Activated CD8-positive, alpha-beta T cell treated with anti-CD3 and anti-CD28 coated beads, Interleukin-2, amount 10 ng/mL, durations not matched to agents 7 days and 5 days (primary cell): ENCODE results near the gene TNFRSF17. TPM values are rescaled to one million over a fixed set of nuclear protein-coding genes. Genes with fewer than 3 reads are reported as not detected.
"Not testable (repeated sequence)": the region's sequence is repeated elsewhere in the genome, so short reads cannot be mapped to it uniquely, and the experiment has no call there.

Source experiments
- ATAC-seq: fragments of 150-1000 bp; cut with Tn5 transposase; one replicate; pipeline ENCODE4 v1.10.0; 2021; ENCODE audit warnings: moderate library complexity
- CTCF ChIA-PET: fragments of 350-600 bp; sonication (Branson Sonifier 250); formaldehyde crosslinking; loops from one replicate; lab custom pipeline; 2021; ENCODE audit warnings: antibody characterized with exemption; lab: Charles Lee
- POLR2A ChIA-PET: fragments of 350-600 bp; sonication (Branson Sonifier 250); formaldehyde crosslinking; loops from one replicate; lab custom pipeline; 2021; ENCODE audit warnings: antibody characterized with exemption; lab: Charles Lee
- DNase-seq: peaks from one replicate; pipeline ENCODE4 v3.0.0-alpha.2; 2020
- H3K27ac Mint-ChIP-seq: one replicate; pipeline ENCODE4 v1.8.0; 2021; ENCODE audit warnings: mild to moderate bottlenecking, mixed read lengths
- H3K27me3 Mint-ChIP-seq: one replicate; pipeline ENCODE4 v1.8.0; 2021; ENCODE audit warnings: low read depth, mixed read lengths
- H3K36me3 Mint-ChIP-seq: one replicate; pipeline ENCODE4 v1.8.0; 2021; ENCODE audit warnings: low read depth, mixed read lengths
- H3K4me1 Mint-ChIP-seq: one replicate; pipeline ENCODE4 v1.8.0; 2021; ENCODE audit warnings: low read depth, mixed read lengths
- H3K4me3 Mint-ChIP-seq: one replicate; pipeline ENCODE4 v1.8.0; 2021; ENCODE audit warnings: mild to moderate bottlenecking, mixed read lengths
- H3K9me3 Mint-ChIP-seq: one replicate; pipeline ENCODE4 v1.8.0; 2022; ENCODE audit warnings: mixed read lengths; ENCODE audit not compliant: insufficient read depth
- total RNA-seq, 2 experiments: library from RNA; stranded (reverse); gene quantifications; one replicate each; pipeline ENCODE4 v1.2.3, GENCODE V29; 2021

Gene TNFRSF17
- not detected for total RNA-seq

DNA sequence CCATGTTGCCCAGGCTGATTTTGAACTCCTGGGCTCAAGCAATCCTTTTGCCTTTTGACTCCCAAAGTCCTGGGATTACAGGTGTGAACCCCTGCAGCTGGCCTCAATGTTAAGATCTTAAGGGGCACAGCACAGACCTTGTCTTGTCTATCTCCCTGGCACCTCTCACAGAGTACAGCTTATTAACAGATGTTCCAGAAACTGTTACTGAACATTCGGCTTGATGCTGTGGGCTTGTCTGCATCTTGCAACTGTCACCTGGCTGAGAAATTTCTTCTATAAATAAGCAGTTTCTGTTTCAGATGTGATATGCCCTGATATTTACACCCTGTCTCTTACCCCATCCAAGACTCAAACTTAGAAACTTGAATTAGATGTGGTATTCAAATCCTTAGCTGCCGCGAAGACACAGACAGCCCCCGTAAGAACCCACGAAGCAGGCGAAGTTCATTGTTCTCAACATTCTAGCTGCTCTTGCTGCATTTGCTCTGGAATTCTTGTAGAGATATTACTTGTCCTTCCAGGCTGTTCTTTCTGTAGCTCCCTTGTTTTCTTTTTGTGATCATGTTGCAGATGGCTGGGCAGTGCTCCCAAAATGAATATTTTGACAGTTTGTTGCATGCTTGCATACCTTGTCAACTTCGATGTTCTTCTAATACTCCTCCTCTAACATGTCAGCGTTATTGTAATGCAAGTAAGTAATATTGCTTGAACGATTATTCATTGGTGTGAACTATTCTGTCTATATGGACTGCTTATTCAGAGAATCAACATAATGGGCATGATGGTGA lies at the start of gene TNFRSF17:
Gene TNFRSF17 (plus strand): TSS at position 450 of the 791 bp plus-strand sequence. CDS start 115 bp downstream, at position 565.
- Mint-ChIP-seq H3K4me1 (no peaks in the 10 kb centered on the region), H3K9me3 (no peaks in the 10 kb centered on the region), H3K27ac (no peak within 1 kb of the TSS), H3K36me3 (no peaks in the 10 kb centered on the region), H3K27me3 (peaks cover 3% of the 10 kb centered on the region), H3K4me3 (no peak within 1 kb of the TSS)
- DNase-seq (no peak), ATAC-seq (no peak)
- ChIA-PET POLR2A (interaction anchor here (1.5 kb wide), 1 partner anchor 99 kb away, joined by 3 read pairs; no protein-coding TSS in a partner anchor), CTCF (interaction anchor here (2.1 kb wide), 1 partner anchor 103 kb away, joined by 10 read pairs; no protein-coding TSS in a partner anchor)

DNA sequence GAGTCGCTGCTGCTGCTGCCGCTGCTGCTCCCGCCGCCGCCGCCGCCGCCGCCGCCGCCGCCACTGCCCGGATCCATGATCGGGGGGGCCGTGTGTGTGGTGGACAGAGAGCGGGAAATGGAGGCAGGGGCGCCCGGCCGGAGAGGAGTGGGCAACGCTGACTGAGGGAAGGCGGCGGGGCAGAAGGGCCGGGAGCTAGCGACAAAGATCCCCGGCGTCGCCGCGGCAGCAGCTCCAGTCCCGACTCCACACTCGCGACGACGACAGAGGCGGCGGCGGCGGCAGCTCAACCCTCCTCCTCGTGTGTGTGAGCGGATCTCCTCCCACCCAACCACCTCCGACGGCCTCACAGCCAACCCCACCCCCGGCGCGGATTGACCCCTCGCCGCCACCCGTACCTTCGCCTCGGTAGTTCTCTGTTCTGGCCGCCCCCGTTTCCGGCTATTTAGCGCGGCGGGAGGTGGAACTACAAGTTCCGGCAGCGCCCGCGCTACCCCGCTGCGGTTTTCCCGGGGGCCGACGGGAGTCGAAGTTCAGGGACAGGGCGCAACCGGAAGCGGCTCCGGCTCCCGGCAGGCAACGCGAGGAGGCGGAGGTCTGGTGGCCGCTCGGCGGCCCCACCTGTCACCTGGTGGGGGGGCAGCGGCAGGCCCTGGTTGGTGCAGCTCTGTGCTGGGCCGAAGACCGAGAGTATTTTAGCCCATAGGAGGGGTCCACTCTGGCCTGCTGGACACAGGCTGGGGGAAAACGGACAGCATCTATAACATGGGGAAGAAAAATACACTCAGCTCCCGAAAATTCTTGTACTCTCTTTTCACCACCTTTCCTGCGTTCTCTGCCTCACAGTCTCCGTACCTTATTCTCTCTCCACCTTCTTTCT lies 49.1 kb upstream of the TNFRSF17 start, which contains the start of gene GSPT1:
Gene GSPT1 (minus strand): TSS at position 313 of the 880 bp plus-strand sequence. CDS start 236 bp downstream, at position 77.
- DNase-seq (peak; percentile 100), ATAC-seq (peak; percentile 96)
- CTCF ChIA-PET = interaction anchor here (0.6 kb wide), 1 partner anchor 164 kb away, joined by 3 read pairs; no protein-coding TSS in a partner anchor
- Mint-ChIP-seq H3K27ac (peak within 1 kb of the TSS; percentile 94), H3K9me3 (no peaks in the 10 kb centered on the region), H3K4me3 (peak within 1 kb of the TSS; percentile 87), H3K36me3 (peaks cover 24% of the 10 kb centered on the region), H3K27me3 (peaks cover 11% of the 10 kb centered on the region), H3K4me1 (peaks cover 34% of the 10 kb centered on the region)
- POLR2A ChIA-PET = interaction anchor here (0.7 to 1.6 kb wide), 7 partner anchors 61 to 174 kb away, joined by 3 to 7 read pairs (median 3); partner anchors contain the start of genes SNX29 and TXNDC11

DNA sequence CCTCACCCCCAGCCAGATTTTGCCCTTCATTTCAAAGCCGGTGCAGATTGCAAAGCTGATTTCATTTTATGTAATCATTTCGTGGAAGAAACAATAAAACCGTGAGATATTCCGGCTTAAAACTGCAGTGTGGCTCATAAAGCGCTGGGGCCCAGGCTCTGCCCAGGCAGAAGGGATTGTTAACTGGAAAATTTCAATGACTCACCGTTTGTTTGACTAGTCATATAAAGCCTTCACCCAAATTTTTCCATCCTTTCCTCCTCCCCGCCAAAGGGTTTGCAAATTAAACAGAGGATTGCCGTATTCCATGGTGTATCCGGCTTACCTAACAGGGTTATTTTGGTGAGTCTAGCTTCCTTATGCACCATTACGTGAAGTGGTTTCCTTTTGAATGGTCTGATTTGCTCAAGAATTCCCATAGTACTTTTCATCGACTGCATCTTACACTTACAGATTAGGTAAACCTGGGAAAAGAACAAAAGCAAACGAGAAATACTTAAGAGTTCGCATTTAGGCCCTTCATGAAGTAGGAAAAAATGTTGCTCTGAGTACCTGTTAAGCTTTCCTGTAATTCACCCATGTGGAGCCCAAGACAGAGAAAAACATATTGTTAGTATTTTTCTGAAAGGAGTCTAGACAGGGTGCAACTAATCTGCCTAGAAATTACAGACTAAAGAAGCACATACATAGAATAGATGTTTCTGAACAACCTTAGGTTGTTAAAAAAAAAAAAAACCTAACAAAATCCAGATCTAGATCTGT lies 48.3 kb upstream of the TNFRSF17 start:
- Mint-ChIP-seq H3K9me3 (no peaks in the 10 kb centered on the region), H3K27me3 (peaks cover 11% of the 10 kb centered on the region), H3K4me1 (peaks cover 30% of the 10 kb centered on the region), H3K4me3 (peak overlapping the region; percentile 86), H3K27ac (peak overlapping the region; percentile 94), H3K36me3 (peaks cover 24% of the 10 kb centered on the region)
- ChIA-PET POLR2A (interaction anchor here (0.8 to 1.6 kb wide), 4 partner anchors 60 to 175 kb away, joined by 3 to 7 read pairs (median 4); partner anchors contain the start of genes SNX29 and TXNDC11), CTCF (interaction anchor here (0.6 kb wide), 1 partner anchor 151 kb away, joined by 3 read pairs; no protein-coding TSS in a partner anchor)
- ATAC-seq = no peak
- no peak for DNase-seq

DNA sequence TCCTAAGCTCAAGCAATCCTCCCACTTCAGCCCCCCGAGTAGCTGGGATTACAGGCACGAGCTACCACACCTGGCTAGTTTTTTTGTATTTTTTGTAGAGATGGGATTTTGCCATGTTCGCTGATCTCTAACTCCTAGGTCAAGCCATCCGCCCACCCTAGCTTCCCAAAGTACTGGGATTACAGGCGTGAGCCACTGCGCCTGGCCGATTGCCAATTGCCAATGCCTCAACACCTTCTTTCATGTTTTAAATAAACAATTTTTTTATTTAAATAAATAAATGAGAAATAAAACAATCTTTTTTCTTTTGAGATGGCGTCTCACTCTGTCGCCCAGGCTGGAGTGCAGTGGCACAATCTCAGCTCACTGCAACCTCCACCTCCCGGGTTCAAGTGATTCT lies 41.0 kb upstream of the TNFRSF17 start:
- H3K9me3 Mint-ChIP-seq, H3K27me3 Mint-ChIP-seq, H3K36me3 Mint-ChIP-seq, DNase-seq, POLR2A ChIA-PET, H3K27ac Mint-ChIP-seq, CTCF ChIA-PET, H3K4me3 Mint-ChIP-seq, ATAC-seq, H3K4me1 Mint-ChIP-seq: not testable (repeated sequence)

- DNase-seq, CTCF ChIA-PET, H3K4me1 Mint-ChIP-seq, H3K9me3 Mint-ChIP-seq, H3K36me3 Mint-ChIP-seq, H3K27me3 Mint-ChIP-seq, H3K4me3 Mint-ChIP-seq, H3K27ac Mint-ChIP-seq, ATAC-seq, POLR2A ChIA-PET: not testable (repeated sequence)
Observed at GRCh38 chr16:11927350-11927749, 37.7 kb upstream of the TNFRSF17 start.

DNA sequence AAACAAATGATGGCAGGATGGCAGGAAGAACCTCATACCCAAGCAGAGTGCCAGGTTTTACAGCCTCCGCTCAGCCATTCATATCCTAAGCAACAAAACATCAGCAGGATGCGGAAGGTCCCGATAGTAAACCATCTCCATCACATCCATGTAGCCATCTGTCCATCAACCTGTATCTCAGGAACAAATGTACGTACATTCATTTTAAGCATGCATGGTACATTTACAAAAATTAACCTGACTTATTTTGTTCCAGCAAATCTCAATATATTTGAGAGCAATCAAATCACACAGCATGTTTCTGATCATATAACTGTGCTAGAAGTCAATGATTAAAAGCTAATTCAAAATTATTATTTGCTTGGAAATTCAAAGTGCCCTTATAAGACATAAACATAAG lies 23.1 kb upstream of the TNFRSF17 start, which contains the start of gene NPIPB2:
Gene NPIPB2 (minus strand): TSS at position 101 of the 400 bp plus-strand sequence. CDS start 0 bp downstream, at position 101.
- H3K4me3 Mint-ChIP-seq, CTCF ChIA-PET, H3K27me3 Mint-ChIP-seq, ATAC-seq, POLR2A ChIA-PET, DNase-seq, H3K27ac Mint-ChIP-seq, H3K36me3 Mint-ChIP-seq, H3K4me1 Mint-ChIP-seq, H3K9me3 Mint-ChIP-seq: not testable (repeated sequence)

DNA sequence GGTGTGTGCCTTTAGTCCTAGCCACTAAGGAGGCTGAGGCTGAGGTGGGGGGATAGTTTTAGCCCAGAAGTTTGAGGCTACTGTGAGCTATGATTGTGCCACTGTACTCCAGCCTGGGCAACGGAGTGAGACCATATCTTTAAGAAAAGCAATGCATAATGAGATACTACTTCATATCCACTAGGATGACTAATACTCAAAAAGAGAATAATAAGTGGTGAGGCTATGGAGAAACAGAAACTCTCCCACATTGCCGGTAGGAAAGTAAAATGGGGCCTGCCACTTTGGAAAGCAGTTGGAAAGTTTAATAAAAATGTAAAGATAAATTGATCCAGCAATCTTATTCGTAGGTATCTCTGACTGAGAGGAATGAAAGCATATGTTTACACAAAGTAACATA lies 18.6 kb upstream of the TNFRSF17 start:
- Mint-ChIP-seq H3K27me3 (no peaks in the 10 kb centered on the region), H3K27ac (no peak overlapping the region), H3K9me3 (no peaks in the 10 kb centered on the region), H3K4me3 (no peak overlapping the region), H3K36me3 (no peaks in the 10 kb centered on the region), H3K4me1 (no peaks in the 10 kb centered on the region)
- no peak for DNase-seq
- no peak for ATAC-seq
- ChIA-PET CTCF (interaction anchor here (3.4 kb wide), 1 partner anchor 121 kb away, joined by 15 read pairs; no protein-coding TSS in a partner anchor), POLR2A (interaction anchor here (0.6 kb wide), 1 partner anchor 154 kb away, joined by 3 read pairs; no protein-coding TSS in a partner anchor)

GRCh38 chr16:11948819-11949218 lies 16.2 kb upstream of the TNFRSF17 start:
- Mint-ChIP-seq H3K27ac (no peak overlapping the region), H3K4me3 (no peak overlapping the region), H3K4me1 (no peaks in the 10 kb centered on the region), H3K36me3 (no peaks in the 10 kb centered on the region), H3K9me3 (no peaks in the 10 kb centered on the region), H3K27me3 (no peaks in the 10 kb centered on the region)
- DNase-seq (no peak), ATAC-seq (no peak)
- ChIA-PET POLR2A (no interaction called here), CTCF (interaction anchor here (1.0 to 1.8 kb wide), 7 partner anchors 21 to 146 kb away, joined by 3 to 45 read pairs (median 4); no protein-coding TSS in a partner anchor)

GRCh38 chr16:11949527-11949926 lies 15.5 kb upstream of the TNFRSF17 start:
- DNase-seq = peak; percentile 34
- H3K36me3 Mint-ChIP-seq = no peaks in the 10 kb centered on the region

DNA sequence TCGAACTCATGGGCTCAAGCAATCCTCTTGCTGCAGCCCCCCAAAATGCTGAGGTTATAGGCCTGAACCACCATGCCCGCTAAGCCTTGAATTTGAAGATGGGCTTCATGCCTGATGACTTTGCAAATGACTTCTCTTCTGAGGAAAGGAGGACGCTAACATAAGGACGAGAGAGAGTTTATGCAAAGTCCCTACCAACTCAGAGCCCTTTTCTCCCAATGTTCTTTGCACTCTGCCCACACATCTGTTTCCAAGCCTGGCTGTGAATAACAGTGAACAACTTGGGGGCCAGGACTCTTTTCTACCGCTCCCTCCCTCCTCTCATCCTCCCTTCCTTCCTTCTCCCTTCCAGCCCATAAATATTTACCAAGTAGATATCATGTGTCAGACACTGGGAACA lies 14.6 kb upstream of the TNFRSF17 start:
- no peak for DNase-seq
- ChIA-PET POLR2A (no interaction called here), CTCF (no interaction called here)
- H3K36me3 Mint-ChIP-seq = no peaks in the 10 kb centered on the region
- no peaks in the 10 kb centered on the region for H3K9me3 Mint-ChIP-seq
- no peaks in the 10 kb centered on the region for H3K4me1 Mint-ChIP-seq
- no peak overlapping the region for H3K4me3 Mint-ChIP-seq
- no peaks in the 10 kb centered on the region for H3K27me3 Mint-ChIP-seq
- ATAC-seq = no peak
- no peak overlapping the region for H3K27ac Mint-ChIP-seq

More at GRCh38 chr16:11949527-11949926, 15.5 kb upstream of the TNFRSF17 start:
- no peaks in the 10 kb centered on the region for H3K9me3 Mint-ChIP-seq
- ChIA-PET POLR2A (no interaction called here), CTCF (interaction anchor here (1.0 to 1.8 kb wide), 7 partner anchors 20 to 146 kb away, joined by 3 to 45 read pairs (median 4); no protein-coding TSS in a partner anchor)
- no peak overlapping the region for H3K4me3 Mint-ChIP-seq
- peak; percentile 44 for ATAC-seq
- no peak overlapping the region for H3K27ac Mint-ChIP-seq
- no peaks in the 10 kb centered on the region for H3K27me3 Mint-ChIP-seq
- no peaks in the 10 kb centered on the region for H3K4me1 Mint-ChIP-seq
